ENCODE results near the gene AZIN2. TPM values are rescaled to one million over a fixed set of nuclear protein-coding genes. Genes with fewer than 3 reads are reported as not detected.

The AZIN2 gene
- total and polyA plus RNA-seq, 2 of the 13 experiments (the other 11 are each of a cell fraction or from before 2014, with no cell fraction given), result 1.7 to 3.5 TPM

- TF ChIP-seq AKAP8 (CRISPR knock-in tag; IDR thresholded peaks at IDR 0.05), result 0 out of 2 replicates have a peak, but pooled peaks have one; percentile 46
- TF ChIP-seq ZNF678 (CRISPR knock-in tag; IDR thresholded peaks at IDR 0.05), result no peak
- no peak for TF ChIP-seq PCBP1 (IDR thresholded peaks at IDR 0.05; ENCODE audit: borderline replicate concordance, low read depth, low read length)
- 0 out of 2 replicates have a peak, but pooled peaks have one; percentile 44 for TF ChIP-seq ZSCAN22 (CRISPR knock-in tag; IDR thresholded peaks at IDR 0.05)
- no peak for TF ChIP-seq ZNF17 (CRISPR knock-in tag; IDR thresholded peaks at IDR 0.05)
- no peak for TF ChIP-seq ZBTB8A (CRISPR knock-in tag; IDR thresholded peaks at IDR 0.05; ENCODE audit: borderline replicate concordance, low read depth)
- 0 out of 2 replicates have a peak, but pooled peaks have one; percentile 38 for TF ChIP-seq HHEX (CRISPR knock-in tag; IDR thresholded peaks at IDR 0.05)
- peak; percentile 99 for TF ChIP-seq ELF1 (CRISPR knock-in tag; IDR thresholded peaks at IDR 0.05)
- TF ChIP-seq E2F1 (CRISPR knock-in tag; IDR thresholded peaks at IDR 0.05), result peak; percentile 52; the same call in 1 of the 2 replicates
- TF ChIP-seq, protein P1, sequence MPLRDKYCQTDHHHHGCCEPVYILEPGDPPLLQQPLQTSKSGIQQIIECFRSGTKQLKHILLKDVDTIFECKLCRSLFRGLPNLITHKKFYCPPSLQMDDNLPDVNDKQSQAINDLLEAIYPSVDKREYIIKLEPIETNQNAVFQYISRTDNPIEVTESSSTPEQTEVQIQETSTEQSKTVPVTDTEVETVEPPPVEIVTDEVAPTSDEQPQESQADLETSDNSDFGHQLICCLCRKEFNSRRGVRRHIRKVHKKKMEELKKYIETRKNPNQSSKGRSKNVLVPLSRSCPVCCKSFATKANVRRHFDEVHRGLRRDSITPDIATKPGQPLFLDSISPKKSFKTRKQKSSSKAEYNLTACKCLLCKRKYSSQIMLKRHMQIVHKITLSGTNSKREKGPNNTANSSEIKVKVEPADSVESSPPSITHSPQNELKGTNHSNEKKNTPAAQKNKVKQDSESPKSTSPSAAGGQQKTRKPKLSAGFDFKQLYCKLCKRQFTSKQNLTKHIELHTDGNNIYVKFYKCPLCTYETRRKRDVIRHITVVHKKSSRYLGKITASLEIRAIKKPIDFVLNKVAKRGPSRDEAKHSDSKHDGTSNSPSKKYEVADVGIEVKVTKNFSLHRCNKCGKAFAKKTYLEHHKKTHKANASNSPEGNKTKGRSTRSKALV (CRISPR knock-in tag; IDR thresholded peaks at IDR 0.05), result no peak
- no peak for TF ChIP-seq GLMP (CRISPR knock-in tag; IDR thresholded peaks at IDR 0.05; ENCODE audit: borderline replicate concordance)
- no peak; the same call in 1 of the 2 replicates for TF ChIP-seq ZNF138 (CRISPR knock-in tag; IDR thresholded peaks at IDR 0.05; ENCODE audit: low read depth)
- peak; percentile 49; the same call in 1 of the 2 replicates for TF ChIP-seq SOX5 (CRISPR knock-in tag; IDR thresholded peaks at IDR 0.05; ENCODE audit: borderline replicate concordance)
- no peak for TF ChIP-seq ZNF569 (CRISPR knock-in tag; IDR thresholded peaks at IDR 0.05; ENCODE audit: borderline replicate concordance)
- TF ChIP-seq ZNF687 (CRISPR knock-in tag; IDR thresholded peaks at IDR 0.05), result peak; percentile 94
- peak; percentile 97 for TF ChIP-seq ELF4 (CRISPR knock-in tag; IDR thresholded peaks at IDR 0.05; ENCODE audit: borderline replicate concordance)
- TF ChIP-seq ZFX (CRISPR knock-in tag; IDR thresholded peaks at IDR 0.05; ENCODE audit: low read depth), result peak; percentile 76
- TF ChIP-seq ZNF460 (CRISPR knock-in tag; IDR thresholded peaks at IDR 0.05; ENCODE audit: borderline replicate concordance), result no peak; the same call in 1 of the 2 replicates
- TF ChIP-seq ATF1 (CRISPR knock-in tag; IDR thresholded peaks at IDR 0.05), result peak; percentile 87
These were observed 46.3 kb downstream of the AZIN2 start (continued) for GRCh38 chr1:33127001-33127823.

Data from HepG2 (cell line).